Prostate gland (tissue), 2 donors: ENCODE data around the gene GALNT2. TPM values are rescaled to one million over a fixed set of nuclear protein-coding genes. Genes with fewer than 3 reads are reported as not detected.

ENCODE experiments used
- DNase-seq: peaks from one replicate; pipeline ENCODE4 v3.0.0-alpha.2; 2019; ENCODE audit warnings: low spot score
- H3K27ac ChIP-seq, 2 donors: fragments of 200-600 bp; sonication (generic); 2 replicates each; pipeline ENCODE4 v1.5.1; 2017 to 2019
- H3K27me3 ChIP-seq: fragments of 200-600 bp; sonication (generic); replicated peaks from 2 replicates; pipeline ENCODE4 v1.5.1; 2019; ENCODE audit not compliant: insufficient read depth
- H3K36me3 ChIP-seq, 2 donors: fragments of 200-600 bp; sonication (generic); 1 replicate in 1 of 2; 2 replicates in 1 of 2; pipeline versions ENCODE4 v1.5.1 to v1.8.1; 2017 to 2019
- H3K4me1 ChIP-seq: fragments of 200-600 bp; sonication (generic); replicated peaks from 2 replicates; pipeline ENCODE4 v1.5.1; 2019
- H3K4me3 ChIP-seq, 2 donors: fragments of 200-600 bp; sonication (generic); 2 replicates each; pipeline ENCODE4 v1.5.1; 2017 to 2019
- H3K9me3 ChIP-seq: fragments of 200-600 bp; sonication (generic); 2 replicates; pipeline ENCODE4 v1.5.1; 2017
- POLR2A ChIP-seq: fragments of 450-650 bp; IDR thresholded peaks from one replicate; pipeline ENCODE4 v1.6.1; 2016; ENCODE audit warnings: antibody characterized with exemption, mild to moderate bottlenecking
- POLR2AphosphoS5 ChIP-seq: sonication (generic); formaldehyde crosslinking; IDR thresholded peaks from one replicate; pipeline ENCODE4 v1.6.1; 2017; ENCODE audit warnings: antibody characterized with exemption
- WGBS: methylation state at CpG from one replicate; pipeline ENCODE4 v1.1.5; 2018; 5-methylcytosine and 5-hydroxymethylcytosine counted together
- intact Hi-C: fragments of 100-400 bp; cut with DNase I; formaldehyde crosslinking; loops from one replicate; pipeline ENCODE4 v1.14.2; 2022
- total RNA-seq, 2 donors: library from RNA; depleted of rRNA; stranded (reverse); fragments of >200 nt; gene quantifications; one replicate each; pipeline ENCODE4 v1.1.0, GENCODE V29; 2016
- TF ChIP-seq, protein P1 (sequence below), 4 experiments: fragments of 200-600 bp in 2 of 4; fragments of 450-650 bp in 2 of 4; sonication (generic) in 2 of 4; IDR thresholded peaks; 1 replicate in 3 of 4; 2 replicates in 1 of 4; pipeline ENCODE4 v1.5.1; 2016 to 2019; ENCODE audit warnings: antibody characterized with exemption in 4 of 4, mild to moderate bottlenecking in 2 of 4, moderate library complexity in 2 of 4

GALNT2 gene
- total RNA-seq, 2 donors from 2014 or later = 34.1 to 125 TPM

DNA sequence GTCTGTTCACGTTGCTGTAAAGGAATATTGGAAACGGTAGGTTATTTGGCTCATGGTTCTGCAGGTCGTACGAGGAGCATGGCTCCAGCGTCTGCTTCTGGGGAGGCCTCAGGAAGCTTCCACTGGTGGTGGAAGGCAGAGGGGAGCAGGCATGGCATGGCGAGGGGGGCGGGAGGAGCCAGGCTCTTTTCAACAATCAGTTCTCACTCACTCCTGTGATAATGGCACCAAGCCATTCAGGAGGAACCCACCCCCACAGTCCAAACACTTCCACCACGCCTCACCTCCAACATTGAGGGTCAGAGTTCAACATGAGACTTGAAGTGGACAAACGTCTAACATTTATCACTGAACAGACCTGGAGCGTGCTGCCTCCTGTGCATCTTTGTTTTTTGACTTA is 217.9 kb downstream of the GALNT2 start:
- Histone ChIP-seq H3K9me3 (no peaks in the 10 kb centered on the region), H3K4me1 (no peaks in the 10 kb centered on the region), H3K27ac (no peak overlapping the region), H3K4me3 (no peak overlapping the region), H3K27me3 (no peaks in the 10 kb centered on the region), H3K36me3 (no peaks in the 10 kb centered on the region)
- WGBS = 81% methylated on average over 10 of the region's 10 CpGs
- no peak for DNase-seq
- TF ChIP-seq, protein P1, sequence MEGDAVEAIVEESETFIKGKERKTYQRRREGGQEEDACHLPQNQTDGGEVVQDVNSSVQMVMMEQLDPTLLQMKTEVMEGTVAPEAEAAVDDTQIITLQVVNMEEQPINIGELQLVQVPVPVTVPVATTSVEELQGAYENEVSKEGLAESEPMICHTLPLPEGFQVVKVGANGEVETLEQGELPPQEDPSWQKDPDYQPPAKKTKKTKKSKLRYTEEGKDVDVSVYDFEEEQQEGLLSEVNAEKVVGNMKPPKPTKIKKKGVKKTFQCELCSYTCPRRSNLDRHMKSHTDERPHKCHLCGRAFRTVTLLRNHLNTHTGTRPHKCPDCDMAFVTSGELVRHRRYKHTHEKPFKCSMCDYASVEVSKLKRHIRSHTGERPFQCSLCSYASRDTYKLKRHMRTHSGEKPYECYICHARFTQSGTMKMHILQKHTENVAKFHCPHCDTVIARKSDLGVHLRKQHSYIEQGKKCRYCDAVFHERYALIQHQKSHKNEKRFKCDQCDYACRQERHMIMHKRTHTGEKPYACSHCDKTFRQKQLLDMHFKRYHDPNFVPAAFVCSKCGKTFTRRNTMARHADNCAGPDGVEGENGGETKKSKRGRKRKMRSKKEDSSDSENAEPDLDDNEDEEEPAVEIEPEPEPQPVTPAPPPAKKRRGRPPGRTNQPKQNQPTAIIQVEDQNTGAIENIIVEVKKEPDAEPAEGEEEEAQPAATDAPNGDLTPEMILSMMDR (IDR thresholded peaks at IDR 0.05) = no peak
- TF ChIP-seq POLR2A (no peak), POLR2AphosphoS5 (no peak)
- intact Hi-C loops = no loop called here

DNA sequence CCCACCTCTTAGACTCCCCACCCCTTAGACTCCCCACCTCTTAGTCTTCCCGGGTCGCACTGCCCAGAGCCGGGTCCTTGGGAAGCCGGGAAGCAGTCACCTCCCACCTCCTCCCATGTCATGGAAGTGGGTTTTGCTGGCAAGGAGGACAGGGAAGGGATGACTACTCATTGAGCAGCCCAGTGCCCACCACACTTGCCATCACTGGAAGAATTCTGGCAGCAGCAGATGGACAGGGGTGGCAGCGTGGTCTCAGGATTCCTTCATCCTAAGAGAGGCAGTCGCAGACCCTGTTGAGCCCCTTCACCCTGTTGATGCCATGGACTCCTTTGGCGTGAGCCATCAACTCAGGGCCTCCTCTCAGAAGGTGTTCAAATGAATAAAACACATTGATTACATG is 218.3 kb downstream of the GALNT2 start:
- DNase-seq = no peak
- TF ChIP-seq POLR2A (no peak), POLR2AphosphoS5 (no peak)
- TF ChIP-seq, protein P1 (IDR thresholded peaks at IDR 0.05) = no peak
- intact Hi-C loops = no loop called here

DNA sequence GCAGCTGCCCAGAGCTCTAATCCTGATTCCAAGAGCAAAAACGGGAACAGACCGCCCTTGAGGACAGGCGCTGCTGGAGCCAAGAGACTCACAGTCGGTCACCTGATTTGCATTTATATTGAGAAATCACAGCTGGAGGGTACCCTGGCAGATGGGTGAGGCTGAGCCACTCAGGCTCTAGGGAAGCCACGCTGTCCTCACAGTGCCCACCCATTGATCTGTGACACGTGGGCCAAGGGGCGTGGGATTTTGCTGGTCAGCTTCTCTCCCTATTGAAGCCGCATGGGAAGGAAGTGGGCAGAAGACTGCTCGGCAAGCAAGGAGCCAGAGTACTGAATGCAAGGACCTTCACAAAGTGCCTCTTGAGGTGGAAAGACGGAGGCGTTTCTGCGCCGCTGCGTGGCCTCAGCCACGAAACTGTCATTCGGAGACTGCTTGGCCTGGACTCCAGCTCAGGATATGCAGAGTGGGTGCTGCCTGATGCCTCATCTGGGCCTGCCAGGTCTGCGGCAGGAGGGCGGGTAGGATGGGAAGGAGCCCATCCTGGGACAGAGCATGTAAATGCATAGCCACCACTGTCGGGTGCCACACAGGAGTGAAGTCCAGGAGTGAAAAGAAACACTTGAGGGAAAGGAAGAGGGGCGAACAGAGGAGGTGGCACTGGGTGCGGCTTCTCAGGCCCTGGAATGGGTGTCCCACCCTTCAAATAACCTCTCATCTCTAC is 219.3 kb downstream of the GALNT2 start:
- intact Hi-C loops = no loop called here
- TF ChIP-seq, protein P1 (IDR thresholded peaks at IDR 0.05) = no peak
- TF ChIP-seq POLR2A = no peak

More for the DNA sequence above, 218.3 kb downstream of the GALNT2 start:
- Histone ChIP-seq H3K27ac (no peak overlapping the region), H3K4me3 (no peak overlapping the region), H3K27me3 (no peaks in the 10 kb centered on the region), H3K36me3 (no peaks in the 10 kb centered on the region), H3K9me3 (no peaks in the 10 kb centered on the region), H3K4me1 (no peaks in the 10 kb centered on the region)
- WGBS = 92% methylated on average over 7 of the region's 7 CpGs

DNA sequence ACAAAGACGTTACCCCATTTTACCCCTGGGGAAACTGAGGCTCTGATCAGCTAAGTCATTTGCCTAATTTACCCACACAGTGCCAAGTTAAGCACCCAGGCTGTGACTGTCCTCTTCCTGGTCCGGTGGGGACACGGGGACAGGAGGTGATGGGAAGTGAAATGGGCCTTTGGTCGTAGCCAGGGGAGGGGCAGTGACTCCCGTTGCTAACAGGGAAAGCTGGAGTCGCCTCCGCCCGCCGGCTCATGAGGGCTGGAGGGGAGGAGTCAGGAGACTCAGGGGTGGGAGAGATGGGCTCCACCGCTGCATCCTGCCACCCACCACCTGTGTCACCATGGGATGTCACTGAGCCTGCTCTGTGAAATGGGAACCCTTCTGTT is 219.8 kb downstream of the GALNT2 start:
- no peak overlapping the region for H3K4me3 ChIP-seq
- TF ChIP-seq, protein P1 (IDR thresholded peaks at IDR 0.05) = no peak
- TF ChIP-seq POLR2AphosphoS5 (no peak), POLR2A (no peak)
- no peaks in the 10 kb centered on the region for H3K9me3 ChIP-seq
- no peaks in the 10 kb centered on the region for H3K36me3 ChIP-seq
- H3K27me3 ChIP-seq = no peaks in the 10 kb centered on the region
- 68% methylated on average over 10 of the region's 10 CpGs for WGBS
- DNase-seq = no peak
- intact Hi-C loops = no loop called here
- no peaks in the 10 kb centered on the region for H3K4me1 ChIP-seq
- H3K27ac ChIP-seq = no peak overlapping the region

More for the DNA sequence above, 219.3 kb downstream of the GALNT2 start:
- H3K9me3 ChIP-seq = no peaks in the 10 kb centered on the region
- H3K4me1 ChIP-seq = no peaks in the 10 kb centered on the region
- no peak for DNase-seq
- H3K4me3 ChIP-seq = no peak overlapping the region
- H3K36me3 ChIP-seq = no peaks in the 10 kb centered on the region
- no peaks in the 10 kb centered on the region for H3K27me3 ChIP-seq
- WGBS = 90% methylated on average over 21 of the region's 21 CpGs
- H3K27ac ChIP-seq = no peak overlapping the region

DNA sequence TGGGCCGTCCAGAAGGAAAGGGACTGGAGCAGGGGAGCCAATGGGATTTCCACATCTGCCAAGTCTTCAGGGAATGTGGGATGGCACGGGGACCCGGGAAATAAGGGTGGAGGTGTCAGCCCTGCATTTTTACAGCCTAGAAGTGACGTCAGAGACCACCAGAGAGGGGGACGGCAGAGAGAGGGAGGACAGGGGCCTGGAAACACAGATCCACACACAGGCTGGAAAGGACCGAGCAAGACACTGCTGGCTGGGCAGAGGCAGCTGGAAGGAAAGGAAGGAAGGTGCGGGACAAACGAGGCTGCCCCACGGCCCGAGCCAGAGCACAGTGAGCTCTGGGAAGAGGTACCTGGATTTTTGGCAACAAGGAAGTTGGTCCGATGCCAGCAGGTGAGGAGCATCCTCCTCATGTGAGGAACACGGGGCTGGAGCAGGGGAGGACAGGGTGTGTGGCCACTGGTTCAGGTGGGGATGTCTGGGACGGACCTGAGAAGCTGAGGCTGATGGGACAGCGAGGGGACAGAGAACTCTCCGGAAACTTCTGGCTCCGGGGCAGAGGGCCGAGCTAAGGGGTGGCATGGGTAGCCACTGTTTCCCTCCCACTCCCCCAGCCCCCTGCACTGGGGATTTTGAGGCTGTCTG is 220.8 kb downstream of the GALNT2 start:
- DNase-seq = no peak
- 53% methylated on average over 17 of the region's 17 CpGs for WGBS
- no peak for TF ChIP-seq POLR2AphosphoS5
- TF ChIP-seq, protein P1 (IDR thresholded peaks at IDR 0.05) = no peak
- TF ChIP-seq POLR2A = no peak
- no peak overlapping the region for H3K4me3 ChIP-seq
- intact Hi-C loops = no loop called here
- no peaks in the 10 kb centered on the region for H3K36me3 ChIP-seq
- H3K4me1 ChIP-seq = no peaks in the 10 kb centered on the region
- no peaks in the 10 kb centered on the region for H3K27me3 ChIP-seq
- no peak overlapping the region for H3K27ac ChIP-seq
- no peaks in the 10 kb centered on the region for H3K9me3 ChIP-seq
